ENCODE measurements around the gene DCST2.

DNA sequence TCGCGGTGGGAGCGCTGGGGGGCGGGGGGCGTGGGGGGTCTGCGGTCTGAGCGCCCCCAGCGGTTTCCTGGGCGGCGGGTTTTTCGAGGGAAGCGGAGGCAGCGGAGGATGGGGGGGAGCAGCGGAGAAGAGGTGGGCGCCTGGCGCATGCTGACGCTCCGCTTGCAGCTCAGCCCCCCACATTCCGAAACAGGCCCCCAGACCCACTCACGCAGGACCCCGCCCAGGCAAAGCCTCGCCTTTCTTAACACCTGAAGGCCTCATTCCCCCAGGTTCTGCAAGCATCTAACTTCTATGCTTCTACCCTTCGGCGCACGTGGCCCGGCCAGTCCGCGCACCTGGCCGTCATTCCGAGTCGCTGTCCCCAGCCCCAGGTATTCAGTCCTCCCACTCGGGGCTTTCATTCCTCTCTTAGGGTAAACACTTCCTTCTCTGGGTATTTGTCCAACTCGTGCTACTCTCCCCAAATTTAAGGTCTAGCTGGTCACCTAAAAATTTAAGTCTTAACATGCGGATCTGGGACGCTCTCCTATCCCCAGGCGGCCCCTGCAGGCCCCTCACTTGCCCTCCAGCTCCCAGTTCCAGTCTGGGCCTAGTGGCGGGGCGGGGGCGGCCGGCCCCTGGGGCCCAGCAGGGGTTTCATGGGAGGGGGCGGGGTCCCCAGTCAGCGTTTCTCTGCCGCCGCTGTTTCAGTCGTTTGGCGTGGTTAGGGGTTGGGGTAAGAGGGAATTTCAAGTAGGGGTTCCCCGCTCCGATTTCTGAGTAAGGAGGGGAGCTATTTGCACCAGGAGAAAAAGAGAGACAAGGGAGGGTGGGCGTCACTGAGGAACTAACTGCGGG is 33.8 kb downstream of the DCST2 start:
- TF ChIP-seq CTCF (conservative IDR thresholded peaks at IDR 0.05; ENCODE audit: low read depth, low read length) (no peak), EZH2 (IDR thresholded peaks at IDR 0.05; ENCODE audit: low read length, unreplicated experiment) (no peak)

All from PC-3 (cell line).